PC-3 (cell line): ENCODE measurements around the gene NLRP6. TPM values are rescaled to one million over a fixed set of nuclear protein-coding genes. Genes with fewer than 3 reads are reported as not detected.

Experiments used
- ATAC-seq: fragments of 200-7000 bp; cut with Tn5 transposase; 2 replicates; pipeline ENCODE4 v1.9.1; 2020; ENCODE audit warnings: mild to moderate bottlenecking, moderate library complexity
- Bru-seq: library from RNA; stranded (reverse); fragments of 400-500 nt; gene quantifications from one replicate; lab custom pipeline; 2021; lab: Mats Ljungman, UMichigan
- BruChase-seq, 2 experiments: library from RNA; stranded (reverse); fragments of 400-500 nt; gene quantifications; one replicate each; lab custom pipeline; 2021; lab: Mats Ljungman, UMichigan
- BruUV-seq: library from RNA; stranded (reverse); fragments of 400-500 nt; replicated peaks from 2 replicates; lab custom pipeline; 2021; lab: Mats Ljungman, UMichigan
- CTCF ChIA-PET: fragments of 300-600 bp; sonication (Branson Sonifier 250); formaldehyde crosslinking; loops from one replicate; lab custom pipeline; 2022; ENCODE audit warnings: antibody characterized with exemption; lab: Charles Lee
- POLR2A ChIA-PET: fragments of 300-600 bp; sonication (Branson Sonifier 250); formaldehyde crosslinking; loops from one replicate; lab custom pipeline; 2022; ENCODE audit warnings: antibody characterized with exemption; ENCODE audit not compliant: unreplicated experiment; lab: Charles Lee
- DNase-seq: peaks from one replicate; pipeline ENCODE4 v3.0.0-alpha.2; 2015
- H2AFZ ChIP-seq: fragments of 300-600 bp; sonication (generic); 2 replicates; pipeline ENCODE4 v1.6.0; 2016; ENCODE audit warnings: antibody characterized with exemption, low read length
- H3F3A ChIP-seq: fragments of 300-600 bp; sonication (generic); one replicate; pipeline ENCODE4 v1.6.0; 2017; ENCODE audit warnings: antibody characterized with exemption, low read length, control low read depth, mild to moderate bottlenecking; ENCODE audit not compliant: unreplicated experiment
- H3K27ac ChIP-seq: fragments of 300-600 bp; sonication (generic); 2 replicates; pipeline ENCODE4 v1.5.1; 2016; ENCODE audit warnings: mild to moderate bottlenecking, low read length
- H3K27me3 ChIP-seq: fragments of 300-600 bp; sonication (generic); 2 replicates; pipeline ENCODE4 v1.6.1; 2016; ENCODE audit warnings: low read length, mixed read lengths
- H3K36me3 ChIP-seq: fragments of 300-600 bp; sonication (generic); 2 replicates; pipeline ENCODE4 v1.6.1; 2016; ENCODE audit warnings: low read depth, mixed run types, low read length, mixed read lengths
- H3K4me1 ChIP-seq: fragments of 300-600 bp; sonication (generic); 2 replicates; pipeline ENCODE4 v1.5.1; 2016; ENCODE audit warnings: low read length; ENCODE audit not compliant: insufficient read depth
- H3K4me2 ChIP-seq: fragments of 300-600 bp; sonication (generic); 2 replicates; pipeline ENCODE4 v1.6.0; 2016; ENCODE audit warnings: low read length
- H3K4me3 ChIP-seq: fragments of 300-600 bp; sonication (generic); 2 replicates; pipeline ENCODE4 v1.5.1; 2016; ENCODE audit warnings: mild to moderate bottlenecking, low read length, mixed read lengths
- H3K79me2 ChIP-seq: fragments of 300-600 bp; sonication (generic); 2 replicates; pipeline ENCODE4 v1.6.1; 2017; ENCODE audit warnings: low read length, mixed read lengths
- H3K9ac ChIP-seq: fragments of 300-600 bp; sonication (generic); 2 replicates; pipeline ENCODE4 v1.6.0; 2016; ENCODE audit warnings: mild to moderate bottlenecking, low read length
- H3K9me2 ChIP-seq: fragments of 300-600 bp; sonication (generic); replicated peaks from 2 replicates; pipeline ENCODE4 v1.6.1; 2016; ENCODE audit warnings: mixed run types, low read length, mixed read lengths
- H3K9me3 ChIP-seq: fragments of 300-600 bp; sonication (generic); 2 replicates; pipeline ENCODE4 v1.6.1; 2016; ENCODE audit warnings: low read length, mixed read lengths
- H4K20me1 ChIP-seq: fragments of 300-600 bp; sonication (generic); 2 replicates; pipeline ENCODE4 v1.6.1; 2016; ENCODE audit warnings: low read length, mixed read lengths
- EZH2 ChIP-seq: fragments of 300-600 bp; sonication (generic); IDR thresholded peaks from one replicate; pipeline ENCODE4 v1.6.1; 2017; ENCODE audit warnings: antibody characterized with exemption, mild to moderate bottlenecking, low read length; ENCODE audit not compliant: unreplicated experiment
- EZH2phosphoT487 ChIP-seq: fragments of 300-600 bp; sonication (generic); IDR thresholded peaks from 2 replicates; pipeline ENCODE4 v1.6.1; 2018; ENCODE audit warnings: mild to moderate bottlenecking, antibody characterized with exemption, low read length, borderline replicate concordance
- intact Hi-C: fragments of 100-400 bp; cut with micrococcal nuclease; formaldehyde crosslinking; loops from 2 replicates; pipeline ENCODE4 v1.9.0; 2023
- long read RNA-seq: library from polyadenylated mRNA; unstranded; transcript quantifications from one replicate; pipeline ENCODE4 v2.0.0, GENCODE V29; 2021; ENCODE audit not compliant: unreplicated experiment
- total RNA-seq: library from RNA; depleted of rRNA; stranded (reverse); fragments of >200 nt; gene quantifications from 2 replicates; pipeline ENCODE4 v1.2.3, GENCODE V29; 2014; rRNA removed
- TF ChIP-seq, protein P1 (sequence below): fragments of 300-600 bp; sonication (generic); conservative IDR thresholded peaks from 2 replicates; pipeline ENCODE4 v1.5.1; 2017; ENCODE audit warnings: antibody characterized with exemption, low read depth, mild to moderate bottlenecking, low read length

NLRP6 gene
- total RNA-seq: not detected in 2 replicates
- Bru-seq, nascent RNA: not detected
- BruChase-seq, experiment 1, labeled RNA remaining after a 6-hour chase: percentile 9 among the genes with signal in this experiment
- not detected for BruChase-seq, experiment 2, labeled RNA remaining after a 2-hour chase
- long read RNA-seq, partial matches to known transcripts: 0 of 1 reads
- long read RNA-seq, other reads (novel, unspliced or antisense): 1 of 1 reads

DNA sequence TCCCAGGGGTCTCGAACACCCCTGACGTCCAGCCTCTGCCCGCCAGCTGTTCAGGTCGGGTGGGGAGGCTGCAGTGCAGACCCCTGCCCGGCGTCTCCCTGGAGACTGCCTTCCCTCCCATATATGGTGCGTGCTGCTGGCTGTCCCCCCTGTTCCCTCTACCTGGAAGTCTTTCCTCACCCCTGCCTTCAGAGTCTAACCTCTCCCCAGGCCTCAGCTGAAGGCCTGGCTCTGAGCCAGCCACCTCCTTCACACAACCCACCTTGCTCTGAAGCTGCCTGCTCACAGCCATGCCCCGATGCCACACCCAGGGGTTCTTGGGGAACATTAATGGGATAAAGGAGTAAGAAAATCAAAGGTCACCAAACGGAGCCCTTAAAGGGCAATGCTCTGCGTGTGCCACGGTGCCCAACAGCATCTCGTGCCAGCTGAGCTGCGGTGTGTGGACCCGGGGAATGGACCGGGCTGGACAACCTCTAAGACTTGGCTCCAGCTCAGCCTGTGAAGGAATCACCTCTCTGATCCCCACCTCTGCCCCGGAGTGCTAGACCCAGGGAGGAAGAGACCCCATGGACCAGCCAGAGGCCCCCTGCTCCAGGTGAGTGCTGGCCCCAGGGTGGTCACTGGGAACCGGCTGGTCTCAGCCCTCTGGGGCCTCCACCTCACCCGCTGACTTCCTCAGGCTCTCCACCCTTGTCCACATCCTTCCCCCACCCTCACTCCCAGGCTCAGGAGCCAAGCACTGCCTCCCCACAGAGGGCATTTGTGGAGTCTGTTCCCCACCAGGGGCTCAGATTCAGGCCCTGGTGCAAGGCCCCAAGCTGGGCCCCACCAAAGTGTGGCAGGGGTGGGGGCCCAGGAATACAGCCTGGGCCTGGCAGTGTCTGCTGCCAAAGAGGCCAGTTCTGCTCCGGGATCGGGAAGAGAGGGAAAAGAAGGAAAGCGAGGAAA, at the start of gene NLRP6:
TSS of gene NLRP6 (plus strand) at position 407 of the 951 bp plus-strand sequence. CDS start at position 570, 163 bp downstream.
- Histone ChIP-seq H3K9ac (no peak within 1 kb of the TSS), H3K27me3 (peaks cover 22% of the 10 kb centered on the region), H3K4me3 (no peak within 1 kb of the TSS), H3F3A (no peaks in the 10 kb centered on the region), H3K27ac (no peak within 1 kb of the TSS), H2AFZ (no peak within 1 kb of the TSS), H3K36me3 (no peaks in the 10 kb centered on the region), H3K9me3 (no peaks in the 10 kb centered on the region), H4K20me1 (no peaks in the 10 kb centered on the region), H3K9me2 (no peaks in the 10 kb centered on the region), H3K79me2 (no peaks in the 10 kb centered on the region), H3K4me1 (no peaks in the 10 kb centered on the region), H3K4me2 (no peak within 1 kb of the TSS)
- DNase-seq: no peak
- CTCF ChIA-PET: no interaction called here
- ATAC-seq: no peak
- no peak for TF ChIP-seq EZH2phosphoT487
- TF ChIP-seq, protein P1, sequence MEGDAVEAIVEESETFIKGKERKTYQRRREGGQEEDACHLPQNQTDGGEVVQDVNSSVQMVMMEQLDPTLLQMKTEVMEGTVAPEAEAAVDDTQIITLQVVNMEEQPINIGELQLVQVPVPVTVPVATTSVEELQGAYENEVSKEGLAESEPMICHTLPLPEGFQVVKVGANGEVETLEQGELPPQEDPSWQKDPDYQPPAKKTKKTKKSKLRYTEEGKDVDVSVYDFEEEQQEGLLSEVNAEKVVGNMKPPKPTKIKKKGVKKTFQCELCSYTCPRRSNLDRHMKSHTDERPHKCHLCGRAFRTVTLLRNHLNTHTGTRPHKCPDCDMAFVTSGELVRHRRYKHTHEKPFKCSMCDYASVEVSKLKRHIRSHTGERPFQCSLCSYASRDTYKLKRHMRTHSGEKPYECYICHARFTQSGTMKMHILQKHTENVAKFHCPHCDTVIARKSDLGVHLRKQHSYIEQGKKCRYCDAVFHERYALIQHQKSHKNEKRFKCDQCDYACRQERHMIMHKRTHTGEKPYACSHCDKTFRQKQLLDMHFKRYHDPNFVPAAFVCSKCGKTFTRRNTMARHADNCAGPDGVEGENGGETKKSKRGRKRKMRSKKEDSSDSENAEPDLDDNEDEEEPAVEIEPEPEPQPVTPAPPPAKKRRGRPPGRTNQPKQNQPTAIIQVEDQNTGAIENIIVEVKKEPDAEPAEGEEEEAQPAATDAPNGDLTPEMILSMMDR: no peak
- TF ChIP-seq EZH2: no peak
- intact Hi-C loops: no loop called here
- POLR2A ChIA-PET: no interaction called here
- no TSS peak for BruUV-seq

DNA sequence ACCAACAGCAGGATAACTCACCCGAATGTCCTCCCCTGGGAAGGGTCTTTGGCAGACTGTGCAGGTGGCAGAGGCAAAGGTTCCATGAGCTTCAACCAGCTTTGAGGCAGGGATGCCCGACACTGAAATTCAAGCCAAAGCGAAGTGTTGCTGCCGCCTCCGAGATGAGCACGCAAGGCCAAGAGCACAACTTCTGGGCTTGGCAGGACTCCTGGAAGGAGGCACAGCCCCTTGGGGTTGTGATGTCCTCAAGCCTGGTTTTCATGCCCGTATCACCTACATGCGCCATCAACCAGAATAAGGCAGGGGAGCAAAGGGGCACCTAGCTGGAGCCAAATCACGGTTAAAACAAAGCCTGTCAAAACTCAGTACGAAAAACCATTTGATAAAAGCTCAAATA, 47.8 kb upstream of the NLRP6 start:
- no peak overlapping the region for H3K9ac ChIP-seq
- no peak overlapping the region for H2AFZ ChIP-seq
- H4K20me1 ChIP-seq: no peaks in the 10 kb centered on the region
- ATAC-seq (no peak), DNase-seq (no peak)
- TF ChIP-seq EZH2phosphoT487 (no peak), EZH2 (no peak)
- TF ChIP-seq, protein P1: no peak
- no peak overlapping the region for H3K4me3 ChIP-seq
- H3K4me2 ChIP-seq: no peak overlapping the region
- BruUV-seq: no TSS peak
- H3K9me2 ChIP-seq: no peaks in the 10 kb centered on the region
- CTCF ChIA-PET: no interaction called here
- H3K79me2 ChIP-seq: peaks cover 9% of the 10 kb centered on the region
- no peaks in the 10 kb centered on the region for H3K36me3 ChIP-seq
- no peaks in the 10 kb centered on the region for H3F3A ChIP-seq
- no peak overlapping the region for H3K27ac ChIP-seq
- H3K4me1 ChIP-seq: peaks cover 5% of the 10 kb centered on the region; the same call in 1 of the 2 replicates
- H3K27me3 ChIP-seq: no peaks in the 10 kb centered on the region
- intact Hi-C loops: no loop called here
- POLR2A ChIA-PET: no interaction called here
- H3K9me3 ChIP-seq: no peaks in the 10 kb centered on the region
